MM.1S (cell line): Measurements from ENCODE around the gene FGF18.

Experiments
- DNase-seq: peaks from one replicate; pipeline ENCODE4 v3.0.0-alpha.2; 2015
- H2AFZ ChIP-seq: fragments of 300-600 bp; sonication (generic); 2 replicates; pipeline ENCODE4 v1.6.0; 2016; ENCODE audit warnings: antibody characterized with exemption, low read length
- H3F3A ChIP-seq: fragments of 300-600 bp; sonication (generic); 2 replicates; pipeline ENCODE4 v1.6.1; 2016; ENCODE audit warnings: mild to moderate bottlenecking, antibody characterized with exemption, low read length, moderate library complexity, mixed read lengths; ENCODE audit not compliant: insufficient read depth
- H3K27ac ChIP-seq: fragments of 300-600 bp; sonication (generic); 2 replicates; pipeline ENCODE4 v1.5.1; 2016; ENCODE audit warnings: mild to moderate bottlenecking, low read length
- H3K27me3 ChIP-seq: fragments of 300-600 bp; sonication (generic); replicated peaks from 2 replicates; pipeline ENCODE4 v1.6.0; 2016; ENCODE audit warnings: low read length; ENCODE audit not compliant: insufficient read depth
- H3K36me3 ChIP-seq: fragments of 300-600 bp; sonication (generic); replicated peaks from 2 replicates; pipeline ENCODE4 v1.6.1; 2016; ENCODE audit warnings: mild to moderate bottlenecking, low read length, mixed read lengths; ENCODE audit not compliant: insufficient read depth
- H3K4me1 ChIP-seq: fragments of 300-600 bp; sonication (generic); 2 replicates; pipeline ENCODE4 v1.6.1; 2016; ENCODE audit warnings: low read length, mixed read lengths
- H3K4me2 ChIP-seq: fragments of 300-600 bp; sonication (generic); 2 replicates; pipeline ENCODE4 v1.6.0; 2016; ENCODE audit warnings: low read depth, low read length
- H3K4me3 ChIP-seq: fragments of 300-600 bp; sonication (generic); 2 replicates; pipeline ENCODE4 v1.5.1; 2016; ENCODE audit warnings: low read length, mixed read lengths
- H3K79me2 ChIP-seq: fragments of 300-600 bp; sonication (generic); 2 replicates; pipeline ENCODE4 v1.6.1; 2016; ENCODE audit warnings: mixed run types, low read length, mixed read lengths
- H3K9ac ChIP-seq: fragments of 300-600 bp; sonication (generic); 2 replicates; pipeline ENCODE4 v1.6.1; 2016; ENCODE audit warnings: low read length, mixed read lengths
- H3K9me2 ChIP-seq: fragments of 300-600 bp; sonication (generic); replicated peaks from 2 replicates; pipeline ENCODE4 v1.6.1; 2016; ENCODE audit warnings: mild to moderate bottlenecking, low read length, mixed read lengths; ENCODE audit not compliant: insufficient read depth
- H3K9me3 ChIP-seq: fragments of 300-600 bp; sonication (generic); replicated peaks from 2 replicates; pipeline ENCODE4 v1.6.1; 2016; ENCODE audit warnings: mild to moderate bottlenecking, low read length, mixed read lengths; ENCODE audit not compliant: insufficient read depth
- H4K20me1 ChIP-seq: fragments of 300-600 bp; sonication (generic); 2 replicates; pipeline ENCODE4 v1.6.1; 2016; ENCODE audit warnings: mild to moderate bottlenecking, low read length, moderate library complexity, mixed read lengths; ENCODE audit not compliant: insufficient read depth
- CTCF ChIP-seq: fragments of 300-600 bp; sonication (generic); IDR thresholded peaks from 2 replicates; pipeline ENCODE4 v1.5.1; 2016; ENCODE audit warnings: antibody characterized with exemption, low read length, mixed read lengths
- EZH2 ChIP-seq: fragments of 300-600 bp; sonication (generic); optimal IDR thresholded peaks from 2 replicates; pipeline ENCODE3; 2017; ENCODE audit warnings: low read depth, mild to moderate bottlenecking, antibody characterized with exemption, low read length, mixed read lengths
- EZH2phosphoT487 ChIP-seq: fragments of 300-600 bp; sonication (generic); IDR thresholded peaks from 2 replicates; pipeline ENCODE4 v1.6.1; 2018; ENCODE audit warnings: antibody characterized with exemption, low read length

The FGF18 gene

GRCh38 chr5:171453988-171454387 is 34.5 kb downstream of the FGF18 start:
- Histone ChIP-seq H3K36me3 (no peaks in the 10 kb centered on the region), H3K79me2 (no peaks in the 10 kb centered on the region), H3K27ac (no peak overlapping the region), H3K9ac (no peak overlapping the region), H3K4me2 (no peak overlapping the region), H3K27me3 (no peaks in the 10 kb centered on the region), H3K9me2 (no peaks in the 10 kb centered on the region), H3F3A (no peaks in the 10 kb centered on the region), H3K9me3 (no peaks in the 10 kb centered on the region), H2AFZ (no peak overlapping the region), H3K4me3 (no peak overlapping the region), H3K4me1 (no peaks in the 10 kb centered on the region), H4K20me1 (no peaks in the 10 kb centered on the region)
- TF ChIP-seq EZH2phosphoT487, result no peak
- TF ChIP-seq EZH2, result no peak
- TF ChIP-seq CTCF, result no peak
- no peak for DNase-seq

GRCh38 chr5:171454549-171454948 is 35.1 kb downstream of the FGF18 start:
- Histone ChIP-seq H3K27me3 (no peaks in the 10 kb centered on the region), H2AFZ (no peak overlapping the region), H3K79me2 (no peaks in the 10 kb centered on the region), H3K4me2 (no peak overlapping the region), H3K9me3 (no peaks in the 10 kb centered on the region), H3K4me1 (no peaks in the 10 kb centered on the region), H3K4me3 (no peak overlapping the region), H3K9me2 (no peaks in the 10 kb centered on the region), H3K27ac (no peak overlapping the region), H3K36me3 (no peaks in the 10 kb centered on the region), H3F3A (no peaks in the 10 kb centered on the region), H4K20me1 (no peaks in the 10 kb centered on the region), H3K9ac (no peak overlapping the region)
- no peak for TF ChIP-seq EZH2phosphoT487
- TF ChIP-seq EZH2, result no peak
- no peak for TF ChIP-seq CTCF
- no peak for DNase-seq

GRCh38 chr5:171455522-171455921 is 36.1 kb downstream of the FGF18 start:
- H3K4me3 ChIP-seq, result no peak overlapping the region

More at GRCh38 chr5:171455522-171455921, 36.1 kb downstream of the FGF18 start:
- H3K9me2 ChIP-seq, result no peaks in the 10 kb centered on the region
- no peak overlapping the region for H2AFZ ChIP-seq
- no peaks in the 10 kb centered on the region for H3K9me3 ChIP-seq
- H3K9ac ChIP-seq, result no peak overlapping the region
- no peaks in the 10 kb centered on the region for H3K36me3 ChIP-seq
- no peaks in the 10 kb centered on the region for H3K79me2 ChIP-seq
- no peak overlapping the region for H3K4me2 ChIP-seq
- no peaks in the 10 kb centered on the region for H4K20me1 ChIP-seq
- no peak for DNase-seq
- H3F3A ChIP-seq, result no peaks in the 10 kb centered on the region
- H3K4me1 ChIP-seq, result no peaks in the 10 kb centered on the region
- H3K27me3 ChIP-seq, result no peaks in the 10 kb centered on the region
- H3K27ac ChIP-seq, result no peak overlapping the region
- TF ChIP-seq CTCF (no peak), EZH2 (no peak)
